Right atrium auricular region (tissue), 2 donors: Measurements from ENCODE around the gene DDX46. TPM values are rescaled to one million over a fixed set of nuclear protein-coding genes. Genes with fewer than 3 reads are reported as not detected.
"Not testable (repeated sequence)": the region's sequence is repeated elsewhere in the genome, so short reads cannot be mapped to it uniquely, and the experiment has no call there.

ENCODE experiments used
- DNase-seq: peaks from one replicate; pipeline ENCODE4 v3.0.0-alpha.2; 2019; ENCODE audit warnings: low spot score
- H3K27ac ChIP-seq, 2 donors: fragments of 200-600 bp; sonication (generic); 1 replicate in 1 of 2; 2 replicates in 1 of 2; pipeline ENCODE4 v1.5.1; 2016 to 2019
- H3K27me3 ChIP-seq, 2 donors: fragments of 200-600 bp; sonication (generic); one replicate each; pipeline versions ENCODE4 v1.5.1 to v1.6.0; 2017 to 2019
- H3K36me3 ChIP-seq: fragments of 200-600 bp; sonication (generic); one replicate; pipeline ENCODE4 v1.5.1; 2016
- H3K4me1 ChIP-seq, 2 donors: fragments of 200-600 bp; sonication (generic); one replicate each; pipeline versions ENCODE4 v1.5.1 to v1.6.0; 2017 to 2019
- H3K4me3 ChIP-seq, 2 donors: fragments of 200-600 bp; sonication (generic); 1 replicate in 1 of 2; 2 replicates in 1 of 2; pipeline ENCODE4 v1.5.1; 2017 to 2019; ENCODE audit warnings: mild to moderate bottlenecking in 1 of 2, moderate library complexity in 1 of 2
- H3K9me3 ChIP-seq, 2 donors: fragments of 200-600 bp; sonication (generic); one replicate each; pipeline ENCODE4 v1.5.1; 2019
- total RNA-seq, 2 donors: library from RNA; depleted of rRNA; stranded (reverse); fragments of >200 nt; gene quantifications; one replicate each; pipeline ENCODE4 v1.1.0, GENCODE V29; 2016
- TF ChIP-seq, protein P1 (sequence below), 2 donors: fragments of 200-600 bp; sonication (generic); IDR thresholded peaks; one replicate each; pipeline ENCODE4 v1.5.1; 2019; ENCODE audit warnings: antibody characterized with exemption in 2 of 2

Gene DDX46
- total RNA-seq, 2 donors from 2014 or later, result 12.2 to 13.4 TPM

DNA sequence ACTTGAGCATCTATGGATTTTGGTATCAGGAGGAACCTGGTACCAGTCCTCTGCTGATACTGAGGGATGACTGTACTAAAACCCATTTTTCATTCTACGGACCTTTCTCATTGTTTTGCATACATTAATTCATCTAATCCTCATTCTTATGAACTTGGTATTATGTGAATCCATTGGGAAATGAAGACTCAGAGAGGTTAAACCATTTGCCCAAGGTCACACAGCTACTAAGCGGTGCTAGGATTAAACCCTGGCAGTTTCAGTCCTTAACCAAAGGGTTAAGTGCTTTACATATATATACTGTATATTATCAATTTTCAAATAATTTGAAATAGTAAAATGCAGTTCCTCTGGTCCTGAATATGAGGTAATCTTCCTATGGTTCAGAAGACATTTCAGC is 16.4 kb upstream of the DDX46 start:
- Histone ChIP-seq H3K9me3 (no peaks in the 10 kb centered on the region), H3K27ac (no peak overlapping the region), H3K36me3 (peaks cover 7% of the 10 kb centered on the region), H3K27me3 (no peaks in the 10 kb centered on the region), H3K4me3 (no peak overlapping the region), H3K4me1 (peaks cover 4 to 15% of the 10 kb centered on the region in 2 donors)
- no peak for DNase-seq
- TF ChIP-seq, protein P1, sequence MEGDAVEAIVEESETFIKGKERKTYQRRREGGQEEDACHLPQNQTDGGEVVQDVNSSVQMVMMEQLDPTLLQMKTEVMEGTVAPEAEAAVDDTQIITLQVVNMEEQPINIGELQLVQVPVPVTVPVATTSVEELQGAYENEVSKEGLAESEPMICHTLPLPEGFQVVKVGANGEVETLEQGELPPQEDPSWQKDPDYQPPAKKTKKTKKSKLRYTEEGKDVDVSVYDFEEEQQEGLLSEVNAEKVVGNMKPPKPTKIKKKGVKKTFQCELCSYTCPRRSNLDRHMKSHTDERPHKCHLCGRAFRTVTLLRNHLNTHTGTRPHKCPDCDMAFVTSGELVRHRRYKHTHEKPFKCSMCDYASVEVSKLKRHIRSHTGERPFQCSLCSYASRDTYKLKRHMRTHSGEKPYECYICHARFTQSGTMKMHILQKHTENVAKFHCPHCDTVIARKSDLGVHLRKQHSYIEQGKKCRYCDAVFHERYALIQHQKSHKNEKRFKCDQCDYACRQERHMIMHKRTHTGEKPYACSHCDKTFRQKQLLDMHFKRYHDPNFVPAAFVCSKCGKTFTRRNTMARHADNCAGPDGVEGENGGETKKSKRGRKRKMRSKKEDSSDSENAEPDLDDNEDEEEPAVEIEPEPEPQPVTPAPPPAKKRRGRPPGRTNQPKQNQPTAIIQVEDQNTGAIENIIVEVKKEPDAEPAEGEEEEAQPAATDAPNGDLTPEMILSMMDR (IDR thresholded peaks at IDR 0.05), result no peak

DNA sequence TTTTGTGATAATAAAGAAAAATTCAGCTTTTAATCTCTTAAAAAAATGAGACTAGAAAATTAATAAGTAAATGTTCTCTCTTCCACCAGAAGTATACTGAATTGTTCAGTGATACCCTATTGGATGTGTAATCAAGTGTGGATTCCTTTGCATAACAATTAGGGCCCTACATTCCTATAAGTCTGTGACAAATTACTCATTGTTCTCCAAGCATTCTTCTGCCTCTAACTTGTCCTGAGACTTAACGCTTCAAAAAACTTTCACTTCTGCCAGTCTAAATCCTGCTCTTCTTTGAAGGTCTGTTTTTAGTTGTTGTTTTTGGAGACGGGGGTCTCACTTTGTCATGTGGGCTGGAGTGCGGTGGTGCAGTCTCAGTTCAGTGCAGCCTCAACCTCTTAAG is 9.2 kb upstream of the DDX46 start:
- no peaks in the 10 kb centered on the region for H3K9me3 ChIP-seq
- H3K4me3 ChIP-seq, result no peak overlapping the region
- H3K27ac ChIP-seq, result no peak overlapping the region
- TF ChIP-seq, protein P1 (IDR thresholded peaks at IDR 0.05), result no peak
- H3K27me3 ChIP-seq, result no peaks in the 10 kb centered on the region
- H3K36me3 ChIP-seq, result peaks cover 16% of the 10 kb centered on the region
- DNase-seq, result no peak
- H3K4me1 ChIP-seq, result no peaks in the 10 kb centered on the region

DNA sequence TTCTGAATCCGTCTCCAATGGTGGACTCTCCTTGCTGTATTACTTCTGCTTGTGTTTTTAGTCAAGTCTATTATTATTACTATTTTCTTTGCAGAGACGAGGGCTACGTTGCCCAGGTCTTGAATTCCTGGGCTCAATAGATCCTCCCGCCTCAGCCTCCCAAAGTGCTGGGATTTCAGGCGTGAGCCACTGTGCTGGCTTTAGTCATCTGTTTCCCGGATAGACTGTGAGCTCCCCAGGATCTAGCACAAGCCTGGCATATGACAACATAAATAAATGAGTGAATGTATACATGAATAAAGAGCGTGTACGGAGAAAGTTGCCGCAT is 439 bp upstream of the DDX46 start:
- Histone ChIP-seq H3K27ac (peak overlapping the region; percentile 57 to 76), H3K36me3 (no peaks in the 10 kb centered on the region), H3K9me3 (no peaks in the 10 kb centered on the region), H3K27me3 (no peaks in the 10 kb centered on the region), H3K4me3 (peak overlapping the region; percentile 71 to 97), H3K4me1 (peaks cover 0 to 23% of the 10 kb centered on the region in 2 donors)
- TF ChIP-seq, protein P1 (IDR thresholded peaks at IDR 0.05), result no peak
- DNase-seq, result no peak

DNA sequence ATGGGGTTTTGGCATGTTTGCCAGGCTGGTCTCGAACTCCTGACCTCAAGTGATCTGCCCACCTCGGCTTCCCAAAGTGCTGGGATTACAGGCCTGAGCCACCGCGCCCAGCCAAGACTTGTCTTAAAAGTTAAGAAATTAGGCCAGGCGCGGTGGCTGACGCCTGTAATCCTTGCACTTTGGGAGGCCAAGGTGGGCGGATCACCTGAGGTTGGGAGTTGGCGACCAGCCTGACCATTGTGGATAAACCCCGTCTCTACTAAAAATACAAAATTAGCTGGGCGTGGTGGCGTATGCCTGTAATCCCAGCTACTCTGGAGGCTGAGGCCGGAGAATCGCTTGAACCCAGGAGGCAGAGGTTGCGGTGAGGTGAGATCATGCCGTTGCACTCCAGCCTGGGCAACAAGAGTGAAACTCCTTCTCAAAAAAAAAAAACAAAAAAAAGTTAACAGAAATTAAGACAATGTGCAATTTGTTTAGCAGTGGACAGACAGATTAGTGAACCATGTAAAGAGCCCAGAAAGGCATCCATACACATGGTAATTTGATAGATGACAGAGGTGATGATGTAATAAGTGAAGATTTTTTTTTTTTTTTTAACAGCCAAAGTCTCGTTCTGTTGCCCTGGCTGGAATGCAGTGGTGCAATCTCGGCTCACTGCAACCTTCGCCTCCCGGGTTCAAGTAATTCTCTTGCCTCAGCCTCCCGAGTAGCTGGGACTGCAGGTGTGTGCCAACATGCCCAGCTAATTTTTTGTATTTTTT is 9.1 kb downstream of the DDX46 start:
- not testable (repeated sequence) for DNase-seq, H3K27ac ChIP-seq, H3K9me3 ChIP-seq, H3K4me3 ChIP-seq, H3K4me1 ChIP-seq, H3K27me3 ChIP-seq
- peaks cover 84% of the 10 kb centered on the region for H3K36me3 ChIP-seq

DNA sequence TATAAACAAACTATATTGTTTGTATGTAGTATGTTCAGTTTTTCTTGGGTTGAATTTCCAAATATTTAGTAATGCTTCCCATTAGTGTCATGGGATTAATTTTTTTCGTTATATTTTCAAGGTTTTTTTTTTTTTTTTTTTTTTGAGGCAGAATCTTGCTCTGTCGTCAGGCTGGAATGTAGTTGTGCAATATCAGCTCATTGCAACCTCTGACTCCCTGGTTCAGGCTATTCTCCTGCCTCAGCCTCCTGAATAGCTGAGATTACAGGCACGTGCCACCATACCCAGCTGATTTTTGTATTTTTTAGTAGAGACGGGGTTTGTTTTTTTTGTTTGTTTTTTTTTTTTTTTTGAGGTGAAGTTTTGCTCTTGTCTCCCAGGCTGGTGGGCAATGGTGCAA is 10.6 kb downstream of the DDX46 start:
- H3K27me3 ChIP-seq, result no peaks in the 10 kb centered on the region
- H3K36me3 ChIP-seq, result peaks cover 95% of the 10 kb centered on the region
- DNase-seq, result no peak
- no peak overlapping the region for H3K27ac ChIP-seq
- no peak overlapping the region for H3K4me3 ChIP-seq
- no peaks in the 10 kb centered on the region for H3K4me1 ChIP-seq
- H3K9me3 ChIP-seq, result no peaks in the 10 kb centered on the region
- TF ChIP-seq, protein P1 (IDR thresholded peaks at IDR 0.05), result no peak

DNA sequence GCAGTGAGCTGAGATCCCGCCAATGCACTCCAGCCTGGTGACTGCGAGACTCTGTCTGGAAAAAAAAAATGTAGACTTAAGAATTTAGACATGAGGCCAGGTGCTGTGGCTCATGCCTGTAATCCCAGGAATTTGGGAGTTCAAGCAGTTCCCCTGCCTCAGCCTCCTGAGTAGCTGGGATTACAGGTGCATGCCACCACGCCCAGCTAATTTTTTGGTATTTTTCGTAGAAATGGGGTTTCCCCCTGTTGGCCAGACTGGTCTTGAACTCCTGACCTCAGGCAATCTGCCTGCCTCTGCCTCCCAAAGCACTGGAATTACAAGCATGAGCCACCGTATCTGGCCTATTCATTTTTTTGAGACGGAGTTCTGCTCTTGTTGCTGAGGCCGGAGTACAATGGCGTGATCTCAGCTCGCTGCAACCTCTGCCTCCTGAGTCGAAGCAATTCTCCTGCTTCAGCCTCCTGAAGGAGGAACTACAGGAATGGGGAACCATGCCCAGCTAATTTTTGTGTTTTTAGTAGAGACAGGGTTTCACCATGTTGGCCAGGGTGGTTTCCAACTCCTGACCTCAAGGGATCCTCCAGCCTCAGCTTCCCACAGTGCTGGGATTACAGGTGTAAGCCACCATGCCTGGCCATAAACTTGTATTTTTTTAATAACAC is 14.0 kb downstream of the DDX46 start:
- Histone ChIP-seq H3K4me3 (no peak overlapping the region), H3K27me3 (no peaks in the 10 kb centered on the region), H3K27ac (no peak overlapping the region), H3K9me3 (no peaks in the 10 kb centered on the region), H3K4me1 (no peaks in the 10 kb centered on the region), H3K36me3 (peaks cover 92% of the 10 kb centered on the region)
- DNase-seq, result no peak
- TF ChIP-seq, protein P1 (IDR thresholded peaks at IDR 0.05), result no peak
